Mesendoderm (in vitro differentiated cells): ENCODE results near the gene BTN2A1. TPM values are rescaled to one million over a fixed set of nuclear protein-coding genes. Genes with fewer than 3 reads are reported as not detected.

Experiments
- DNase-seq: peaks from one replicate; pipeline ENCODE4 v3.0.0; 2013
- H2AK5ac ChIP-seq: 2 replicates; pipeline ENCODE4 v1.6.1; 2013; ENCODE audit warnings: low read length, inconsistent platforms
- H2BK120ac ChIP-seq: 2 replicates; pipeline ENCODE4 v1.6.1; 2013; ENCODE audit warnings: low read depth, mild to moderate bottlenecking, low read length, moderate library complexity, mixed read lengths
- H2BK15ac ChIP-seq: replicated peaks from 2 replicates; pipeline ENCODE4 v1.6.1; 2013; ENCODE audit warnings: low read depth, mild to moderate bottlenecking, moderate library complexity
- H2BK5ac ChIP-seq: 2 replicates; pipeline ENCODE4 v1.6.1; 2013; ENCODE audit warnings: low read length, inconsistent platforms
- H3K18ac ChIP-seq: 2 replicates; pipeline ENCODE4 v1.6.1; 2013; ENCODE audit warnings: mild to moderate bottlenecking, low read length, mixed read lengths
- H3K23ac ChIP-seq: one replicate; pipeline ENCODE4 v1.6.1; 2013; ENCODE audit warnings: low read length
- H3K27ac ChIP-seq: 2 replicates; pipeline ENCODE4 v1.5.1; 2013; ENCODE audit warnings: low read depth, mild to moderate bottlenecking, inconsistent platforms, low read length, moderate library complexity
- H3K27me3 ChIP-seq: 2 replicates; pipeline ENCODE4 v1.6.1; 2013; ENCODE audit warnings: low read length, control low read depth, mild to moderate bottlenecking, inconsistent platforms; ENCODE audit not compliant: insufficient read depth, poor library complexity
- H3K36me3 ChIP-seq: 2 replicates; pipeline ENCODE4 v1.6.1; 2013; ENCODE audit warnings: low read length, inconsistent platforms; ENCODE audit not compliant: control insufficient read depth, insufficient read depth
- H3K4ac ChIP-seq: one replicate; pipeline ENCODE4 v1.6.1; 2013; ENCODE audit warnings: low read depth, mild to moderate bottlenecking, low read length, moderate library complexity
- H3K4me1 ChIP-seq: 2 replicates; pipeline ENCODE4 v1.6.1; 2013; ENCODE audit warnings: low read depth, low read length, inconsistent platforms; ENCODE audit not compliant: control insufficient read depth
- H3K4me2 ChIP-seq: 2 replicates; pipeline ENCODE4 v1.6.1; 2013; ENCODE audit warnings: low read length
- H3K4me3 ChIP-seq: 2 replicates; pipeline ENCODE4 v1.5.1; 2013; ENCODE audit warnings: mild to moderate bottlenecking, low read length
- H3K56ac ChIP-seq: one replicate; pipeline ENCODE4 v1.6.1; 2013; ENCODE audit warnings: low read length
- H3K79me1 ChIP-seq: 2 replicates; pipeline ENCODE4 v1.6.1; 2013; ENCODE audit warnings: low read length, inconsistent platforms
- H3K79me2 ChIP-seq: 2 replicates; pipeline ENCODE4 v1.6.1; 2013; ENCODE audit warnings: mild to moderate bottlenecking, low read length; ENCODE audit not compliant: control insufficient read depth, insufficient read depth
- H3K9ac ChIP-seq: 2 replicates; pipeline ENCODE4 v1.6.1; 2013; ENCODE audit warnings: low read length, inconsistent platforms
- H4K5ac ChIP-seq: one replicate; pipeline ENCODE4 v1.6.1; 2013; ENCODE audit warnings: low read length
- H4K8ac ChIP-seq: one replicate; pipeline ENCODE4 v1.6.1; 2013; ENCODE audit warnings: low read depth, mild to moderate bottlenecking, control low read depth, low read length, moderate library complexity
- WGBS: extraction: QIAGEN DNeasy Blood & Tissue Kit; methylation state at CpG from one replicate; pipeline ENCODE4 v1.1.7; 2013; ENCODE audit warnings: low lambda C conversion rate, missing lambda C conversion rate; ENCODE audit not compliant: insufficient coverage; ENCODE audit errors: extremely low coverage; 5-methylcytosine and 5-hydroxymethylcytosine counted together
- polyA plus RNA-seq, 2 experiments: library from polyadenylated mRNA; stranded (reverse); fragments of 200-250 nt; gene quantifications; one replicate each; pipeline ENCODE4 v1.2.3, GENCODE V29; 2013

Gene BTN2A1
- 8.8 TPM for polyA plus RNA-seq (2013, experiment 1 of 2)
- polyA plus RNA-seq (2013, experiment 2 of 2): 8.8 TPM

DNA sequence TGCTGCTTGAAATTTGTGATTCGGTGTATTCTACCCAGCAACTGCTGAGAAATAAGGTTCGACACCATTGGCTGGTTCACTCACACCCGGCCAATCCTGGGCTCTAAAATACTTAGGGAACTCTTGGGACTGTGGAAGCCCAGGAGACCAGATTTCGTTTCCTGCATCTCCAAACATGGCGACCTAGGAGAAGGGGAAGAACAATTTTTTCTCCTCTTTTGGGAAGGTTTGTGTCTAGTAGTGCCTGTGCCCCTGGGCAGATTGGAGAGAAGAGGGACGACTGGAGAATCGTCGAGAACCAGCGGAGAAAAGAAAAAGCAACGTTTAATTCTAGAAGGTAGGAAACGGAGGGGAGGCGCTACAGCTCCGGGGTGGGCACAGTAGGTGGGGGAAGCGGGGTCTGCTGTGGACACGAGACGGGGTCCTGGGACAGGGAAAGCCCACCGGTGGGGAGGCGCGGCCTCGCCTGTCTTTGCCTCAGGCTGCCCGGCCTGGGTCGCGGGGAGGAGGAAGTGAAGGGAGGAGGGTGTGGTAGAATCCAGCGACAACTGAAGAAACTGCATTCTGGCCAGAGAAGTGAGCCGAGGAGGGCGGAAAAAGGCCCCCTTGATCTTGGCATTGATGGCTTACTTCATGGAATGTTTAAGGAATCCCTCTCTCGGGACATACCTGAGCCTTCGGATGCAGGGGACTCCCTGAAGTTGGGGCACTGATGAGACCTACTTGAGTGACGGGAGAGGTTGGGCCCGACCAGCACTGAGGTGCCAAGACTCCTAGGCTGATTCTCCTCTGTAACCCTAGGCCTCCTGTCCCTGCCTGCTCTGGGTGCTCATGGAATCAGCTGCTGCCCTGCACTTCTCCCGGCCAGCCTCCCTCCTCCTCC, at the start of gene BTN2A1:
Gene BTN2A1 (plus strand): TSS at position 150 of the 883 bp plus-strand sequence. CDS start 682 bp downstream, at position 832.
- H3K56ac ChIP-seq: peak within 1 kb of the TSS; percentile 96

GRCh38 chr6:26408828-26409730, 48.7 kb upstream of the BTN2A1 start:
- Histone ChIP-seq H3K4me1 (no peaks in the 10 kb centered on the region), H3K27ac (no peak overlapping the region), H3K9ac (no peak overlapping the region), H3K23ac (no peak overlapping the region), H2BK15ac (no peak overlapping the region), H3K18ac (no peak overlapping the region), H2BK120ac (no peak overlapping the region), H4K5ac (no peak overlapping the region), H2BK5ac (no peak overlapping the region), H4K8ac (no peak overlapping the region), H3K4me2 (no peak overlapping the region), H3K27me3 (no peaks in the 10 kb centered on the region), H3K36me3 (no peaks in the 10 kb centered on the region), H3K56ac (peak overlapping the region; percentile 39), H2AK5ac (no peak overlapping the region), H3K4me3 (no peak overlapping the region), H3K79me1 (no peaks in the 10 kb centered on the region), H3K79me2 (no peaks in the 10 kb centered on the region), H3K4ac (no peak overlapping the region)
- DNase-seq: no peak
- WGBS: no CpG with 5 or more reads among the region's 10 CpGs

More for the DNA sequence above, at the start of gene BTN2A1:
- Histone ChIP-seq H3K9ac (peak within 1 kb of the TSS; percentile 94), H3K27me3 (no peaks in the 10 kb centered on the region), H4K5ac (no peak within 1 kb of the TSS), H2BK5ac (peak within 1 kb of the TSS; percentile 81), H3K36me3 (no peaks in the 10 kb centered on the region), H3K79me2 (peaks cover 2% of the 10 kb centered on the region), H4K8ac (peak within 1 kb of the TSS; percentile 89), H3K27ac (peak within 1 kb of the TSS; percentile 7), H2BK120ac (no peak within 1 kb of the TSS), H3K18ac (peak within 1 kb of the TSS; percentile 33), H2BK15ac (no peak within 1 kb of the TSS), H3K4me2 (peak within 1 kb of the TSS; percentile 47), H2AK5ac (no peak within 1 kb of the TSS), H3K4ac (no peak within 1 kb of the TSS), H3K23ac (no peak within 1 kb of the TSS), H3K4me1 (no peaks in the 10 kb centered on the region), H3K4me3 (peak within 1 kb of the TSS; percentile 93), H3K79me1 (peaks cover 8% of the 10 kb centered on the region)
- WGBS: no CpG with 5 or more reads among the region's 31 CpGs
- DNase-seq: peak; percentile 98

- Histone ChIP-seq H3K18ac (no peak overlapping the region), H2AK5ac (no peak overlapping the region), H4K8ac (no peak overlapping the region), H3K23ac (no peak overlapping the region), H3K79me2 (no peaks in the 10 kb centered on the region), H2BK5ac (no peak overlapping the region), H2BK120ac (no peak overlapping the region), H3K36me3 (no peaks in the 10 kb centered on the region), H3K4me2 (no peak overlapping the region), H3K27ac (no peak overlapping the region), H3K79me1 (no peaks in the 10 kb centered on the region), H3K27me3 (no peaks in the 10 kb centered on the region), H3K4me3 (no peak overlapping the region), H3K9ac (no peak overlapping the region), H3K56ac (no peak overlapping the region), H4K5ac (no peak overlapping the region), H3K4ac (no peak overlapping the region), H3K4me1 (no peaks in the 10 kb centered on the region), H2BK15ac (no peak overlapping the region)
- WGBS: no CpG with 5 or more reads among the region's 3 CpGs
- no peak for DNase-seq
Observed at GRCh38 chr6:26411751-26412150, 46.0 kb upstream of the BTN2A1 start.

DNA sequence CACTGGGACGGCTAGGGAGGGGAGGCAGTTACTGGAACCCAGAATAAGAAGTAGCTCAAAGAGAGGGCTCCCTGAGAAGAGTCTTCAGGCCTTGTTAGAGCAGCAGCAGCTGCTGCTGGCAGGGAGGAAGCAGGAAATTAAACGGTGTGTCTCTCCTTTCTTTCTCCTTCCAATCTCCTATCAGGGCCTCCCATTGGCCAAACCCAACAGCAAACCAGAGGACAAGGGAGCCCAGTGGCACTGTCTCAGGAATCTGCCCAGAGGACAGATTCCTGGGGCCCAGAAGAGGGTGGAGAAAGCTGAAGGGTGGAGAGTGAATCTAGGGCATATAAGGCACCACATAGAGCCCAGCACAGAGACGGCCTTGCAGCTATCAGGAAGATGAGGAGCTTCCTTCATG, 45.5 kb upstream of the BTN2A1 start:
- Histone ChIP-seq H3K79me2 (no peaks in the 10 kb centered on the region), H2AK5ac (no peak overlapping the region), H4K8ac (no peak overlapping the region), H3K4ac (no peak overlapping the region), H3K27me3 (no peaks in the 10 kb centered on the region), H3K4me1 (no peaks in the 10 kb centered on the region), H3K27ac (no peak overlapping the region), H3K18ac (no peak overlapping the region), H3K23ac (no peak overlapping the region), H3K36me3 (no peaks in the 10 kb centered on the region), H2BK15ac (no peak overlapping the region), H3K56ac (no peak overlapping the region), H4K5ac (no peak overlapping the region), H3K9ac (no peak overlapping the region), H3K4me3 (no peak overlapping the region), H3K4me2 (no peak overlapping the region), H3K79me1 (no peaks in the 10 kb centered on the region), H2BK5ac (no peak overlapping the region), H2BK120ac (no peak overlapping the region)
- DNase-seq: peak; percentile 78
- WGBS: no CpG with 5 or more reads among the region's 3 CpGs

DNA sequence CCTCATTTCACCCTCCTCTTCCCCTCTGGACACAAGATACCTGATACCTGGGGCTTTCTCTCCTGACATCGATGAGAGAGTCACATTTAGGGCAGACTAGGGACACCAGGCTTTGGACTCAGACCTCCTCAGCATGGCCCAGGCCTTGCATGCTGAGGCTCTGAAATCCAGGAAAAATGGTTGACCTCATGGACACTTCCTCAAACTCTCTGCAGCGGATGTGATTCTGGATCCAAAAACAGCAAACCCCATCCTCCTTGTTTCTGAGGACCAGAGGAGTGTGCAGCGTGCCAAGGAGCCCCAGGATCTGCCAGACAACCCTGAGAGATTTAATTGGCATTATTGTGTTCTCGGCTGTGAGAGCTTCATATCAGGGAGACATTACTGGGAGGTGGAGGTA, 44.8 kb upstream of the BTN2A1 start:
- Histone ChIP-seq H4K5ac (no peak overlapping the region), H2BK15ac (no peak overlapping the region), H3K79me2 (no peaks in the 10 kb centered on the region), H3K4me2 (no peak overlapping the region), H3K18ac (no peak overlapping the region), H3K9ac (no peak overlapping the region), H3K4me3 (no peak overlapping the region), H3K4me1 (no peaks in the 10 kb centered on the region), H4K8ac (no peak overlapping the region), H3K56ac (no peak overlapping the region), H3K23ac (no peak overlapping the region), H3K27ac (no peak overlapping the region), H2AK5ac (no peak overlapping the region), H2BK5ac (no peak overlapping the region), H2BK120ac (no peak overlapping the region), H3K27me3 (no peaks in the 10 kb centered on the region), H3K36me3 (no peaks in the 10 kb centered on the region), H3K4ac (no peak overlapping the region), H3K79me1 (no peaks in the 10 kb centered on the region)
- no peak for DNase-seq
- no CpG with 5 or more reads among the region's 4 CpGs for WGBS
